Brain microvascular endothelial cell (primary cell): ENCODE measurements around the gene CD302.
"Not testable (repeated sequence)": the region's sequence is repeated elsewhere in the genome, so short reads cannot be mapped to it uniquely, and the experiment has no call there.

Source experiments
- DNase-seq: peaks from one replicate; pipeline ENCODE4 v3.0.0-alpha.2; 2020
- H3K27ac ChIP-seq: fragments of 250-450 bp; sonication (Bioruptor Pico); 2 replicates; pipeline ENCODE4 v1.5.1; 2020; ENCODE audit warnings: mild to moderate bottlenecking, moderate library complexity
- H3K27me3 ChIP-seq: fragments of 250-450 bp; sonication (Bioruptor Pico); replicated peaks from 2 replicates; pipeline ENCODE4 v1.5.1; 2020; ENCODE audit warnings: mild to moderate bottlenecking
- H3K36me3 ChIP-seq: fragments of 250-450 bp; sonication (Bioruptor Pico); replicated peaks from 2 replicates; pipeline ENCODE4 v1.5.1; 2020; ENCODE audit warnings: mild to moderate bottlenecking
- H3K4me3 ChIP-seq: 2 replicates; pipeline ENCODE4 v1.5.1; 2011; ENCODE audit warnings: low read depth, mild to moderate bottlenecking, control low read depth, low read length, moderate library complexity
- in situ Hi-C: cut with HindIII; loops from 2 replicates; pipeline ENCODE4 v1.10.0; 2017; ENCODE audit warnings: low sequenced_read_pairs, low pct_ligation_motif_present
- TF ChIP-seq, protein P1 (sequence below): IDR thresholded peaks from 2 replicates; pipeline ENCODE4 v1.5.1; 2011; ENCODE audit warnings: low read depth, mild to moderate bottlenecking, moderate library complexity, low read length, control low read depth, inconsistent platforms; ENCODE audit errors: missing control alignments

The CD302 gene

GRCh38 chr2:159828738-159829137 is 30.7 kb upstream of the CD302 start:
- DNase-seq: no peak

DNA sequence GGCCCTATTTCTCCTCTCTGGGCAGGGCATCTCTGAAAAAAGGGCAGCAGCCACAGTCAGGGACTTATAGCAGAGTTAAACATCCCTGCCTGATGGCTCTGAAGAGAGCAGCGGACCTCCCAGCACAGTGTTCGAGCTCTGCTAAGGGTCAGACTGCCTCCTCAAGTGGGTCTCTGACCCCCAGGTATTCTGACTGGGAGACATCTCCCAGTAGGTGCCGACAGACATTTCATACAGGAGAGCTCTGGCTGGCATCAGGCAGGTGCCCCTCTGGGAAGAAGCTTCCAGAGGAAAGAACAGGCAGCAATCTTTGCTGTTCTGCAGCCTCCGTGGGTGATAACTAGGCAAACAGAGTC is 24.4 kb upstream of the CD302 start:
- H3K27me3 ChIP-seq, DNase-seq, in situ Hi-C loops, H3K27ac ChIP-seq, H3K36me3 ChIP-seq, H3K4me3 ChIP-seq: not testable (repeated sequence)

More at GRCh38 chr2:159828738-159829137, 30.7 kb upstream of the CD302 start:
- Histone ChIP-seq H3K4me3 (no peak overlapping the region), H3K27ac (no peak overlapping the region), H3K27me3 (no peaks in the 10 kb centered on the region), H3K36me3 (no peaks in the 10 kb centered on the region)
- TF ChIP-seq, protein P1, sequence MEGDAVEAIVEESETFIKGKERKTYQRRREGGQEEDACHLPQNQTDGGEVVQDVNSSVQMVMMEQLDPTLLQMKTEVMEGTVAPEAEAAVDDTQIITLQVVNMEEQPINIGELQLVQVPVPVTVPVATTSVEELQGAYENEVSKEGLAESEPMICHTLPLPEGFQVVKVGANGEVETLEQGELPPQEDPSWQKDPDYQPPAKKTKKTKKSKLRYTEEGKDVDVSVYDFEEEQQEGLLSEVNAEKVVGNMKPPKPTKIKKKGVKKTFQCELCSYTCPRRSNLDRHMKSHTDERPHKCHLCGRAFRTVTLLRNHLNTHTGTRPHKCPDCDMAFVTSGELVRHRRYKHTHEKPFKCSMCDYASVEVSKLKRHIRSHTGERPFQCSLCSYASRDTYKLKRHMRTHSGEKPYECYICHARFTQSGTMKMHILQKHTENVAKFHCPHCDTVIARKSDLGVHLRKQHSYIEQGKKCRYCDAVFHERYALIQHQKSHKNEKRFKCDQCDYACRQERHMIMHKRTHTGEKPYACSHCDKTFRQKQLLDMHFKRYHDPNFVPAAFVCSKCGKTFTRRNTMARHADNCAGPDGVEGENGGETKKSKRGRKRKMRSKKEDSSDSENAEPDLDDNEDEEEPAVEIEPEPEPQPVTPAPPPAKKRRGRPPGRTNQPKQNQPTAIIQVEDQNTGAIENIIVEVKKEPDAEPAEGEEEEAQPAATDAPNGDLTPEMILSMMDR: no peak
- in situ Hi-C loops: no loop called here

DNA sequence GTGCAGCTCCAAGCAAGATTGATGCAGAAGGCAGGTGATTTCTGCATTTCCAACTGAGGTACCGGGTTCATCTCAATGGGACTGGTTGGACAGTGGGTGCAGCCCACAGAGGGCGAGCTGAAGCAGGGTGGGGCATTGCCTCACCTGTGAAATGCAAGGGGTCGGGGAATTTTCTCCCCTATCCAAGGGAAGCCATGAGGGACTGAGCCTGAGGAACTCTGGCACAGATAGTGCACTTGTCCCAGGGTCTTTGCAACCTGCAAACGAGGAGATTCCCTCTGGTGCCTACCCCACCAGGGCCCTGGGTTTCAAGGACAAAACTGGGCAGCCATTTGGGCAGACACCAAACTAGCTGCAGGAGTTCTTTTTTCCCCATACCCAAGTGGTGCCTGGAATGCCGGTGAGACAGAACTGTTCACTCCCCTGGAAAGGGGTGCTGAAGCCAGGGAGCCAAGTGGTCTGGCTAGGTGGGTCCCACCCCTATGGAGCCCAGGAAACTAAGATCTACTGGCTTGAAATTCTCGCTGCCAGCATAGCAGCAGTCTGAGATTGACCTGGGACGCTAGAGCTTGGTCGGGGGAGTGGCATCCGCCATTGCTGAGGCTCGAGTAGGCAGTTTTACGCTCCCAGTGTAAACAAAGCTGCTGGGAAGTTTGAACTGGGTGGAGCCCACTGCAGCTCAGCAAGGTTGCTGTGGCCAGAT is 23.9 kb upstream of the CD302 start:
- H3K27ac ChIP-seq, DNase-seq, H3K4me3 ChIP-seq, in situ Hi-C loops, H3K36me3 ChIP-seq, H3K27me3 ChIP-seq: not testable (repeated sequence)

GRCh38 chr2:159818940-159819339 is 20.9 kb upstream of the CD302 start:
- no peak overlapping the region for H3K27ac ChIP-seq
- TF ChIP-seq, protein P1: no peak
- in situ Hi-C loops: no loop called here
- no peaks in the 10 kb centered on the region for H3K27me3 ChIP-seq
- H3K36me3 ChIP-seq: no peaks in the 10 kb centered on the region
- H3K4me3 ChIP-seq: no peak overlapping the region
- DNase-seq: no peak

- TF ChIP-seq, protein P1: no peak
- Histone ChIP-seq H3K4me3 (no peak overlapping the region), H3K27ac (no peak overlapping the region), H3K27me3 (no peaks in the 10 kb centered on the region), H3K36me3 (no peaks in the 10 kb centered on the region)
- in situ Hi-C loops: no loop called here
- no peak for DNase-seq
Measured at GRCh38 chr2:159817283-159817682, 19.3 kb upstream of the CD302 start.

GRCh38 chr2:159811232-159811631 is 13.2 kb upstream of the CD302 start:
- TF ChIP-seq, protein P1: no peak
- no peak overlapping the region for H3K27ac ChIP-seq
- no peaks in the 10 kb centered on the region for H3K27me3 ChIP-seq
- DNase-seq: no peak
- no peak overlapping the region for H3K4me3 ChIP-seq
- no peaks in the 10 kb centered on the region for H3K36me3 ChIP-seq
- in situ Hi-C loops: no loop called here

DNA sequence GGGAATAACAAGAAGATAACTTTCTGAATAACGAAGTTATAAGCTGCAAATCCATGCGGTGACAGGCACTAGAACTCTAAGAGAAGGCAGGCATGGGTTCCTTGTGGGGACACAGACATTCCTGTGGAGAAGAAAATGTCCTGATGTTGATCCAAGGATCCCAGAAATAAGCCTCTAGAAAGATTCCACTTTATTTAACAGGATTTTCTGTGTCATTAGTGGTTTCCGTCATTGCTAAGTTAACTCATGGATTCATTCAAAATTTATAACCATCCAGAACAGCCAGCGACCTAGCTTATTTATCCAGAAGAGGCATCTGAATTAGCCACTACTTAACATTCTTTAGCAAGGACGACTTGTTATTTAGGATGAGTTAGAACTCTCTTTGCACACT is 10.0 kb upstream of the CD302 start:
- Histone ChIP-seq H3K27ac (no peak overlapping the region), H3K4me3 (no peak overlapping the region), H3K36me3 (no peaks in the 10 kb centered on the region), H3K27me3 (no peaks in the 10 kb centered on the region)
- DNase-seq: no peak
- in situ Hi-C loops: no loop called here
- TF ChIP-seq, protein P1: no peak
